KMS-11 (cell line): ENCODE measurements around the gene SLC2A11.
A peak's percentile ranks its signal among the peaks of the same experiment; 100 is the strongest.
"Not testable (repeated sequence)": the region's sequence is repeated elsewhere in the genome, so short reads cannot be mapped to it uniquely, and the experiment has no call there.

Experiments used
- H2AFZ ChIP-seq: fragments of 200-600 bp; sonication (generic); 2 replicates; pipeline ENCODE4 v1.6.1; 2016; ENCODE audit warnings: antibody characterized with exemption, mixed run types, low read depth
- H3K27ac ChIP-seq: fragments of 200-600 bp; sonication (generic); 2 replicates; pipeline ENCODE4 v1.6.1; 2016; ENCODE audit warnings: mild to moderate bottlenecking, mixed run types
- H3K27me3 ChIP-seq: fragments of 200-600 bp; sonication (generic); 2 replicates; pipeline ENCODE4 v1.6.1; 2017; ENCODE audit warnings: mild to moderate bottlenecking, low read depth, mixed run types, moderate library complexity; ENCODE audit not compliant: insufficient read depth
- H3K36me3 ChIP-seq: fragments of 200-600 bp; sonication (generic); 2 replicates; pipeline ENCODE4 v1.6.1; 2017; ENCODE audit warnings: mild to moderate bottlenecking, mixed run types; ENCODE audit not compliant: insufficient read depth
- H3K4me1 ChIP-seq: fragments of 200-600 bp; sonication (generic); 2 replicates; pipeline ENCODE4 v1.6.1; 2016; ENCODE audit warnings: mild to moderate bottlenecking, low read depth, mixed run types; ENCODE audit not compliant: poor library complexity, severe bottlenecking
- H3K4me2 ChIP-seq: fragments of 200-600 bp; sonication (generic); 2 replicates; pipeline ENCODE4 v1.7.0; 2016; ENCODE audit warnings: mild to moderate bottlenecking, mixed run types
- H3K4me3 ChIP-seq: fragments of 200-600 bp; sonication (generic); IDR thresholded peaks from 2 replicates; pipeline ENCODE4 v1.6.1; 2017; ENCODE audit warnings: low read depth, low read length, mixed read lengths; ENCODE audit not compliant: insufficient read depth
- H3K79me2 ChIP-seq: fragments of 200-600 bp; sonication (generic); 2 replicates; pipeline ENCODE4 v1.6.1; 2016; ENCODE audit warnings: low read depth, mixed run types; ENCODE audit not compliant: insufficient read depth
- H3K9ac ChIP-seq: fragments of 200-600 bp; sonication (generic); 2 replicates; pipeline ENCODE4 v1.6.1; 2016; ENCODE audit warnings: mild to moderate bottlenecking, mixed run types
- H4K20me1 ChIP-seq: fragments of 200-600 bp; sonication (generic); 2 replicates; pipeline ENCODE4 v1.6.1; 2016; ENCODE audit warnings: mild to moderate bottlenecking, mixed run types; ENCODE audit not compliant: insufficient read depth
- CTCF ChIP-seq: fragments of 200-600 bp; sonication (generic); conservative IDR thresholded peaks from 2 replicates; pipeline ENCODE4 v1.6.1; 2017; ENCODE audit warnings: low read depth, mild to moderate bottlenecking, antibody characterized with exemption, low read length, moderate library complexity, mixed read lengths

The SLC2A11 gene

GRCh38 chr22:23912293-23912903, 54.7 kb downstream of the SLC2A11 start:
- Histone ChIP-seq H3K4me2 (peak overlapping the region; percentile 95), H4K20me1 (no peaks in the 10 kb centered on the region), H3K9ac (no peak overlapping the region), H3K27ac (no peak overlapping the region), H2AFZ (no peak overlapping the region), H3K27me3 (no peaks in the 10 kb centered on the region), H3K36me3 (no peaks in the 10 kb centered on the region), H3K79me2 (no peaks in the 10 kb centered on the region), H3K4me1 (peaks cover 29% of the 10 kb centered on the region), H3K4me3 (no peak overlapping the region)
- no peak for TF ChIP-seq CTCF

GRCh38 chr22:23913306-23913660, 55.6 kb downstream of the SLC2A11 start:
- Histone ChIP-seq H3K4me2 (peak overlapping the region; percentile 95), H3K4me1 (peaks cover 29% of the 10 kb centered on the region), H3K27me3 (no peaks in the 10 kb centered on the region), H3K36me3 (no peaks in the 10 kb centered on the region), H3K9ac (peak overlapping the region; percentile 77), H2AFZ (peak overlapping the region; percentile 65; the same call in 1 of the 2 replicates), H3K4me3 (no peak overlapping the region), H3K79me2 (no peaks in the 10 kb centered on the region), H3K27ac (peak overlapping the region; percentile 70), H4K20me1 (no peaks in the 10 kb centered on the region)
- TF ChIP-seq CTCF: no peak

GRCh38 chr22:23913661-23914353, 56.1 kb downstream of the SLC2A11 start:
- Histone ChIP-seq H4K20me1 (no peaks in the 10 kb centered on the region), H3K9ac (peak overlapping the region; percentile 77), H3K79me2 (no peaks in the 10 kb centered on the region), H3K4me2 (peak overlapping the region; percentile 95), H3K27me3 (no peaks in the 10 kb centered on the region), H3K27ac (peak overlapping the region; percentile 70), H3K4me1 (peaks cover 24% of the 10 kb centered on the region), H2AFZ (peak overlapping the region; percentile 65; the same call in 1 of the 2 replicates), H3K4me3 (no peak overlapping the region), H3K36me3 (no peaks in the 10 kb centered on the region)
- TF ChIP-seq CTCF: no peak

GRCh38 chr22:23915290-23915689, 57.6 kb downstream of the SLC2A11 start:
- H3K4me2 ChIP-seq: no peak overlapping the region

GRCh38 chr22:23920267-23920611, 62.6 kb downstream of the SLC2A11 start:
- H3K4me2 ChIP-seq, H2AFZ ChIP-seq, H3K27me3 ChIP-seq, H3K4me1 ChIP-seq, H3K9ac ChIP-seq, H3K4me3 ChIP-seq, H3K79me2 ChIP-seq, H3K36me3 ChIP-seq, H4K20me1 ChIP-seq, H3K27ac ChIP-seq: not testable (repeated sequence)

More at GRCh38 chr22:23915290-23915689, 57.6 kb downstream of the SLC2A11 start:
- no peak overlapping the region for H3K9ac ChIP-seq
- no peaks in the 10 kb centered on the region for H3K79me2 ChIP-seq
- TF ChIP-seq CTCF: no peak
- H3K4me3 ChIP-seq: no peak overlapping the region
- H3K27me3 ChIP-seq: no peaks in the 10 kb centered on the region
- peaks cover 14% of the 10 kb centered on the region for H3K4me1 ChIP-seq
- no peak overlapping the region for H3K27ac ChIP-seq
- H2AFZ ChIP-seq: no peak overlapping the region
- H3K36me3 ChIP-seq: no peaks in the 10 kb centered on the region
- no peaks in the 10 kb centered on the region for H4K20me1 ChIP-seq

GRCh38 chr22:23921586-23922201, 64.0 kb downstream of the SLC2A11 start:
- not testable (repeated sequence) for H3K4me3 ChIP-seq, H2AFZ ChIP-seq, H4K20me1 ChIP-seq, H3K9ac ChIP-seq, H3K27me3 ChIP-seq, H3K27ac ChIP-seq, H3K4me1 ChIP-seq, H3K79me2 ChIP-seq, H3K4me2 ChIP-seq, H3K36me3 ChIP-seq
